Measurements from ENCODE around the gene NRF1. TPM values are rescaled to one million over a fixed set of nuclear protein-coding genes. Genes with fewer than 3 reads are reported as not detected.

NRF1 gene
- total and polyA plus RNA-seq, 2 of the 13 experiments (the other 11 are each of a cell fraction or from before 2014, with no cell fraction given) = 9.3 to 10.1 TPM

GRCh38 chr7:129775695-129776361 lies 164.3 kb downstream of the NRF1 start:
- peaks cover 0 to under 1% of the 10 kb centered on the region in 2 experiments; a peak in 1 of 5 replicates for H3K27me3 ChIP-seq (ENCODE audit: control insufficient read depth in 1 of 2, insufficient read depth in 2 of 2, low read length in 2 of 2)
- H3K4me3 ChIP-seq (replicated peaks in 1 of 3; ENCODE audit: insufficient read depth in 1 of 3, low read depth in 2 of 3, low read length in 3 of 3) = no peak overlapping the region
- no peak for ATAC-seq
- BruUV-seq (replicated peaks) = no TSS peak
- no peaks in the 10 kb centered on the region for H4K20me1 ChIP-seq (ENCODE audit: insufficient read depth, low read length)
- no peaks in the 10 kb centered on the region for H3K36me3 ChIP-seq (replicated peaks in 1 of 2; ENCODE audit: control insufficient read depth in 1 of 2, insufficient read depth in 2 of 2, low read length in 2 of 2)
- H3K4me2 ChIP-seq (ENCODE audit: low read depth, low read length) = no peak overlapping the region
- no peak overlapping the region for H3K27ac ChIP-seq (ENCODE audit: extremely low read length, insufficient read depth, low read length)
- no peak overlapping the region for H2AFZ ChIP-seq (ENCODE audit: low read length)
- no peak overlapping the region for H3K9ac ChIP-seq (ENCODE audit: insufficient read depth, low read depth, low read length)
- TF ChIP-seq GPBP1L1 (CRISPR knock-in tag; IDR thresholded peaks at IDR 0.05) (no peak), ZNF121 (CRISPR knock-in tag; IDR thresholded peaks at IDR 0.05) (no peak), KDM1A (CRISPR knock-in tag; IDR thresholded peaks at IDR 0.05) (no peak), MZF1 (CRISPR knock-in tag; IDR thresholded peaks at IDR 0.05; ENCODE audit: borderline replicate concordance) (no peak), TRIM22 (IDR thresholded peaks at IDR 0.05) (no peak), ZNF660 (CRISPR knock-in tag; IDR thresholded peaks at IDR 0.05; ENCODE audit: borderline replicate concordance, low read depth) (no peak)
- no peak for DNase-seq (ENCODE audit: low spot score)
- H3K9me3 ChIP-seq (ENCODE audit: low read length) = no peaks in the 10 kb centered on the region
- peaks cover under 1% of the 10 kb centered on the region; the same call in 1 of the 2 replicates for H3K4me1 ChIP-seq (ENCODE audit: insufficient read depth, low read length)
- intact Hi-C loops (cut with micrococcal nuclease; ENCODE audit: unreplicated experiment) = no loop called here
- no peaks in the 10 kb centered on the region for H3K79me2 ChIP-seq (ENCODE audit: insufficient read depth, low read length)
- CTCF ChIA-PET (ENCODE audit: low intra/inter-chr PET ratio, low total read pairs) = no interaction called here
- in situ Hi-C loops (cut with HindIII; ENCODE audit: extremely low pct_ligation_motif_present, low pct_unique_long_range_greater_than_20kb) = no loop called here
- 91% methylated on average over 9 of the region's 12 CpGs for WGBS (ENCODE audit: low lambda C conversion rate)
- FAIRE-seq = no peak
- POLR2A ChIA-PET = interaction anchor here (1.2 kb wide), 1 partner anchor 49 kb away, joined by 3 read pairs; no protein-coding TSS in a partner anchor
